GM19043 (cell line): ENCODE measurements around the gene TENM4.

Experiments
- ATAC-seq: cut with Tn5 transposase; IDR thresholded peaks from one replicate; pipeline ENCODE4 v1.9.1; 2021; ENCODE audit warnings: low read depth; ENCODE audit not compliant: unreplicated experiment

The TENM4 gene

GRCh38 chr11:78605296-78605695 lies 835.5 kb downstream of the TENM4 start:
- no peak for ATAC-seq

- ATAC-seq = no peak
Measured at GRCh38 chr11:78603792-78604191, 837.0 kb downstream of the TENM4 start.
